PC-3 (cell line): ENCODE data around the gene HDAC5.

Experiments used
- CTCF ChIP-seq: fragments of 300-600 bp; sonication (generic); conservative IDR thresholded peaks from 2 replicates; pipeline ENCODE4 v1.5.1; 2017; ENCODE audit warnings: antibody characterized with exemption, low read depth, mild to moderate bottlenecking, low read length
- EZH2 ChIP-seq: fragments of 300-600 bp; sonication (generic); IDR thresholded peaks from one replicate; pipeline ENCODE4 v1.6.1; 2017; ENCODE audit warnings: antibody characterized with exemption, mild to moderate bottlenecking, low read length; ENCODE audit not compliant: unreplicated experiment

DNA sequence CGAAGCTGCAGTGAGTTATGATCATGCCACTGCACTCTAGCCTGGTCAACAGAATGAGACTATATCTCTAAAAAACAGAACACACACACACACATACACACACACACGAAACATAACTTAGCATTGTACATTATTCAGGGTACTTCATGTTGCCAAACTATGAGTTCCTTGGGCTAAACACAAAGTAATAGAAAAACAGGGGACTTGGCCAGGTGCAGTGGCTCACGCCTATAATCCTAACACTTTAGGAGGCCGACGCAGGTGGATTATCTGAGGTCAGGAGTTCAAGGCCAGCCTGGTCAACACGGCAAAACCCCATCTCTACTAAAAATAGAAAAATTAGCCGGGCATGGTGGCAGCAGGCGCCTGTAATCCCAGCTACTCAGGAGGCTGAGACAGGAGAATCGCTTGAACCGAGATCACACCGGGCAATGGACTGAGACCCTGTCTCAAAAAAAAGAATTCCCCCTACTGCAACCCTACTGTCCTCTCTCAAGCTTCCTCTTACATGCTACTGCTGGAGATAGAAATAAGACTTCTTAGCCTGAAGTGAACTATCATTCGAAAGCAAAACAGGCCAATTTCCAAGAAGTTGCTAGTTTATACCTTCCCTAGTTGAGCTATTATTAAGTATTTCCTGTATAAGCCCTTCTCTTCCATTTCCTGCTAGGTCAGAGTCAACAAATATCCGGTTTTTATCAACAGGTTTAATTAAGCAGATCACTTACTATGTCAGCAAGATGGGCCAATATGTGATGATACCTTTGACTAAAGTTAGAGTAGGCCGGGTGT is 64.1 kb downstream of the HDAC5 start:
- TF ChIP-seq CTCF (no peak), EZH2 (no peak)
